NCI-H446 treated with DMSO at 0.1 percent for 48 hours (cell line): Measurements from ENCODE around the gene CDKN1C.
A peak's percentile ranks its signal among the peaks of the same experiment; 100 is the strongest.

Source experiments
- DNase-seq: peaks from one replicate; lab custom pipeline; 2025; lab: John Stamatoyannopoulos, UW

Gene CDKN1C

DNA sequence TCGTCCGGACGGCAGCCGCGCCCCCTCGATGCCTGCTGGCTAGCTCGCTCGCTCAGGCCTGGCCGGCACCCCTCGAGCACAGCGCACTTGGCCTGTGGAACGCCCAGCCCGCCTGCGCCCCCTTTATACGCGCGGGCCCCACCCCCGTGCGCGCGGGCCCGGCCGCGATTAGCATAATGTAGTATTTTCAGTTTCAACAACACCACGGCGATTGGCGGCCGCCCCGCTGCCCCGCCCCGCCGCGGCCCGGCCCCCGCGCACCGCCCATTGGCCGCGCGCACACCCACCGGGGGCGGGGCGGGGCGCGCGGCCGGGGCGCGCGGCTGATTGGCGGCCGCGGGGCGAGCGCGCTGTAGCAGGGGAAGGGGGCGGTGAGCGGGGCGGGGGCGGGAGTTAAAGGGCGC, at the start of gene CDKN1C:
Gene CDKN1C, minus strand, starts transcription at position 98 of the 404 bp plus-strand sequence. CDS start 319 bp downstream, outside the sequence.
- DNase-seq: peak; percentile 19

DNA sequence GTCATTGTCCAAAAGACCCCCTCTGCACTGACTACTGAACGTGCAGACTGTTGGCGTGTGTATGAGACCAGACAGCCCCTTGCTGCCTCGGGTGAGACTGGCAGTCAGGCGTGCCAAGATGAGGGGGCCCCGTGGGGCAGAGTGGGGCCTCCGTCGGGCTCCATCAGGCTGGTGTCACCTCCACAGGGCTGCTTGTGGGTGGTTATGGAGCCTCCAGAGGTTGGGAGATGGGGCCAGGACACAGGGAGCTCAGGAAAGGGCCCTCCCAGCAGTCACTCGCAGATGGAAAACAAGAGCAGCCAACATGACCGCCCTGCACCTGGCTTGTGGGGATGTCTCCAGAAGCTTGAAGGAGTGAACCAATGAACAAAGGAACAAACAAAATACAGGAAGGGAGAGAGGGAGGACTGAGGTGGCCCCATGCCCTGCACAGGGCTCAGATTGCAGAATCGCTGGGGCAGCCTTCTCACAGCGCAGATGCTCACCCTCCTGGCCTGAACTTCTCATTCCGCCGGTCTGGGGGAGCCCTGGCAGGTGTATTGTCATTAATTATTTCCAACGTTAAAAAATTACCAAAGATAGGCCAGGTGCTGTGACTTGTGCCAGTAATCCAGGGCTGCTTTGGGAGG, 49.1 kb upstream of the CDKN1C start:
- no peak for DNase-seq

DNA sequence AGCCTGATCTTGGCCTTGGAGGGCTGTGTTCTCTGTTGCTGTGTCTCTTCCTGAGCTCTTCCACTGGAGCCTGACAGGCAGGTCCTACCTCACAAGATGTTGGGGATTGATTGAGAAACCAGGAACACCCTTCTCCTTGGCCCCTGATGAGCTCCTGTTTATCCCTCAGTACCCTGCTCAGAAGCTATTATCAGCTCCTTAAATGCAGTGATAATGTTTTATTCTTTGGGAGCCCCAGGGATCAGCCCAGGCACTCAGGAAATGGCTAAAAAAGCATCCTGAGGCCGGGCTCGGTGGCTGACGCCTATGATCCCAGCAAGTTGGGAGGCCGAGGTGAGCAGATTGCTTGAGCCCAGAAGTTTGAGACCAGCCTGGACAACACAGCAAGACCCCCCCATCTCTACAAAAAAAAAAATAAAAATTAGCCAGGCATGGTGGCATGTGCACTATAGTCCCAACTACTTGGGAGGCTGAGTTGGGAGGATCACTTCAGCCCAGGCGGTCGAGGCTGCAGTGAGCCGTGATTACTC, 48.5 kb upstream of the CDKN1C start:
- no peak for DNase-seq

DNA sequence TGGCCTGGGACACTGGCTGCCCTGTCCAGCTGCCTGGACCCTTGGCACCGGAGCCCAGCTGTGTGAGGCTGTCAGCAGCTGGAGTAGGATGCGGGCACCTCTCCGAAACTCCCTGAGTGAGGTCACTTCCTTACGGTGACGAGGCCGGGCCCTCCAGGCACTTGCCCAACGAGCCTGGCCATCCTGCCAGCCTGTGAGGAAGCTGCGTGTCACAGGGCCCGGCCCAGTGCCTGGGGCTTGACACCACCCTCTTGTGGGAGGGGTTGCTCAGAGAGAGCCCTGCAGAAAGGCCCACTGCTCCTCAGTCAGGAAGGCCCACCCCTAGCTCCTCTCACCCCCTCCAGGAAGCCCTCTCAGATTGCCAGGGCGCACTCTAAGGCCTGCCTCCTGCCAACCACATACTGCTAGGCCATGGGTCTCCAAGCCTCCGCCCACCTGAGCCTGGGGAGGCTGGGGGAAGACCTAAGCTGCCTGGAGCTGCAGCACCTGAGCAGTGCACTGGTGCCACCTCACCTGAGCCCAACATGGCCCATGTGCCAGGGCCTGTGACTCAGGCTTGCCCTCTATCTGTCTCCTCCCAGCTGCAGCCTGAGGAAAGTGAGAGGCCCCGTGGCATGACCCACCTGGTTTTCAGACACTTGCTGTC, 47.9 kb upstream of the CDKN1C start:
- no peak for DNase-seq

DNA sequence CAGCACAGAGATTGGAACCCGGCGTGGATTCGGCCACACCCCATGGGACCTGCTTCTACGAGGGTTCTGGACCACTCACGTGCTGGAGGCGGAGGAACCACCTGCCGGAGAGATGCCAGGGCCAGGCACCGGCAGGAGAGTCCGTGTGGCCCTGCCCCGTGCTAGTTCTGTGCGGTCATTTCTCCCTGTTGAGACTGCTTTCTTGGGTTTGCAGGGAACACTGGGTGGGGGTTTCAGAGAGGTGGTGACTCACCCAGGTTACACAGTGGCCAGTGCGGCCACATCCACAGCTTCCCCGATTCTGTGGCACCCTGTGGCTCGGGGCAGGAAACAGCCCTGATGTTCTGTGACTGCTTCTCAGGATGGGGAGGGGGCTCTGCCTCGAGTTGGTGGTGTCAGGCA, 47.3 kb upstream of the CDKN1C start:
- no peak for DNase-seq

DNA sequence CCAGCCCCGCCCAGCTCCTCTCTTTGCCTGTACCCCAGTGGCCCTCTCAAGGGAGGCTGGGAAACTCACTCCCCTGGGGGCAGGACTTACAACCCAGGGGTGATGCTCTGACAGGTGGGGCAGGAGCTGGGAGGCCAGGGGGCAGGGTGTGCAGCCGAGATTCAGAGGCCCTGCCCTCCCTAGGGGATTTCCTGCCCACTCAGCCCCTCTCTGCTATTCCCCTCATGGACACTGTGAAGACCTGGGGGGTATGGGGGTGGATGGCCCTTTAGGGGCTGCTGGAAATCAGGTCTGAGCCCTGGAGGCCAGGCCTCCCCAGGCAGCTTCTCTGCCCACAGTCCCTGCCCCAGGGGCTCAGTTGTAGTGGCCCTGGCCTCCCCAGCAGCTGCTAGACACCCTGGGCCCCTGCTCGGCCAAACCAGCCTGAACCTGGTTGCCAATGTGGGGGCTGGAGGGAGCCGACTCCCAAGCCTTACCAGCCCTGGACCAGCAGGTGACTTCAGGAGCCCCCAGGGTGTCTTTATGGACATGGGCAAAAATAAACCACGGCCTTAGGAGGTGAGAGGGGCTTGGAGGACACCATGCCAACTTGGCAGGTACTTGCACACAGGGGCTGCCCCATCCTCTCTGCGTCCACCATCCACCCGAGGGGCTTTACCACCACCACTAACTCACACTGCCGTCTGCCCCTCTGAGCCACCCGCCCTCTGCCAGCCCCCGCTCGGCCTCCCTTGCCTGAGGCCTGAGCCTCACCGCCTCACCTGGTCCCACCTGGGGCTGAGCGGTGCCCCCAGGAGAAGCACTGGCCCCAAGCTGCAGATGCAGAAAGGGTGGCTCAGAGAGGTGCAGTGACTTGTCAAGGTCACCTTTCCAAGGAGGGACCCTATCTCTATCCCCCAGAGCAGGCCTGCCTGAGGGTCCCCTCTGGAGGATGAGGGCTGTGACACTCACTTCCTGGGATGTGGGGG, 46.5 kb upstream of the CDKN1C start:
- no peak for DNase-seq

DNA sequence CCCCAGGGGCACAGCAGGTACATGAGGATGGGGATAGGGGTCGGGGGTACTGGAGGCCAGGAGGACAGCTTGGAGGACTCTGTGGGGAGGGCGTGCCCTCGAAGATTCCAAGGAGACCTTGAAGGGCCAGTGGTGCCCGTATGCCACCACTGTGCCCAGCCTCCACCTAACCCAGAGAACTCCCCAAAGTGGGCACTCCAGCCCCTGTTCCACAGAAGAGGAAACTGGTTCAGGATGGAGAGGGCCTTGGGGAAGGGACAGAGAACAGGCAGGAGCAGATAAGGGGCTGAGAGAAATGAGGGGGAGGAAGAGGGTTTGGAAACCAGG, 45.8 kb upstream of the CDKN1C start:
- DNase-seq: no peak

DNA sequence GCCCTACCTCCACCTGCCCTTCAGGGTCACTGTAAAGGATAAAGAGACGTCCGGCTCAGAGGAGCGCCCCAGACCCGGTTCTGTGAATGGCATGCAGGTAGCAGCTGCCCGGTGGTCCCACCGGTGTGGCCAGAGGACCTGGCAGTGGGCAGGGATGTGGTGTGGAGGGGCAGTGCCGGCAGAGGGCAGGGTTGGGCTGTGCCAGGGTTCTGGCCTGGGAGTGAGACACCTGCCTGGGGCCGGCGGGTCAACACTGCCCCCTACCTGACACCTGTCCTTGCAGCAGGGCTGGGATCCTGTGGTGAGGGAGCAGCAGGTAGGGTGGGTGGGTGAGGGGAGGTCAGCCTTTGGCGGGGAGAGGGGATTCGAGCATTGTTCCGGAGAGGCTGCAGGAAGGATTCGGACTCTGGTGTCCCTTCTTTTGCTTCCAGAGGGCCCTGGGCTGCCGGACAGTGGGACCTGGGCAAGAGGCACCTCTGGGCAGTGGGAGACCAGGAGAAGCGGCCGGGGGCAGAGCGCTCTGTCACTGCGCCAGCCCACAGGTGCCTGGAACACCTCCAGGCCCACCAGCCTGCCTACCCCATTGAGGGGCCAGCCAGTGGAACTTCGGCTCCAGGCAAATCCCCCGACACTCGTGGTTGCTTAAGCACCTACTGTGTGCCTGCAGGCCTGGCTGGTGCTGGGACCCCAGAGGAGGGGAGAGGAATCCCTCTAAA, 45.3 kb upstream of the CDKN1C start:
- no peak for DNase-seq

DNA sequence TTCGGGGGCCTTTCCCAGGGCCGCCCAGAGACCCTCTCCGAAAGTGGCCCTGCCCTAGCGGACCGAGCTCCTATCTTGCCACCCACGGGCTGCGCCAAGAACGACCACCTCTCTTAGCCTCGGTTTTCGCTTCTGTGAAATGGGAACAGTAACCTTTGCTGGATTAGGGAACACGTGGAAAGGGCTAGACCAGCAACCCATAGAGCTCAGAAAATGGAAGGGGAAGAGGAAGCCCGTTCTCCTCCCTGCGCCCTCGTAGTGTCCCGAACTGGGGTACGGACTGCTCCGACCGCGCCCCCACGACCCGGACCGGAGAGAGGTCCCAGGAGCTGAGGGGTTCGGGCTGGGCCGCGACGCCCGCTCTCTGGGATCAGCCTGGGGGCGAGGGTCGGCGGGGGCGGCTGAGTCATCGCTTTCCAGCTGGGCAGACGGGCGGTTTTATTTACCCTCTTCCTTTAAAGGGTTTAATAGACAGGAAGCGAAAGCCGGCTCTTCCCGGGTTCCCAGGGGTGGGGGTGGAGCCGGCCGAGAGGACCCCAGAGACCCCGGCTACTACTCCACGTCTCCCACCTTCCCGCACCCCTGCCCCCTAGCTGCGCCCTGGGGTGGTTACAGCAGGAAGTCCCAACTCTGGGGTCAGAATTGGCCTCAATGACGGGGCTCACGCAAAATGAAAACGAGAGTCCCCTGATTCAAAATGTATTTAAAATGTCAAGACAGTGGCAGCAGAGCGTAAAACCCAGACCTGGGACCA, 44.6 kb upstream of the CDKN1C start:
- no peak for DNase-seq

DNA sequence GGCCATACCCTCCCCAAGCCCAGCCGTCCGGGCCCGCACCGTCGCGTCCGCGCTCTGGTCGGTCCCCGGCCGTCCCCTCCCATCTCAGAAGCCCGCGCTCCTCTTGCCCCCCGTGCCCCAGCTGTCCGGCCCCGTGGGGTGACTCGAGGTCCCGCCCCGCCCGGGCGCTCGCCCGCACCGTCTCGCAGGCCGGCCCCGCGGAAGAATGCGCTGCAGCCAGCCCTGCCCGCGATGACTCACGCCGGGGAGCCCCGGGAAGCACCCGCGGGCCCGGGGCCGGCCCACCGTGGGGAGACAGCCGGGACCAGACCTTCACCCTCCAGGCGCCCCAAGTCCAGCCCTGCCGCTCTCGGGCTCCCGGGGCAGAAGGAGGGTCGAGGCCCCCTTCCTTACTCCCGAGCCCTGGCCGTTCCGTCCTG, 44.0 kb upstream of the CDKN1C start:
- DNase-seq: no peak

DNA sequence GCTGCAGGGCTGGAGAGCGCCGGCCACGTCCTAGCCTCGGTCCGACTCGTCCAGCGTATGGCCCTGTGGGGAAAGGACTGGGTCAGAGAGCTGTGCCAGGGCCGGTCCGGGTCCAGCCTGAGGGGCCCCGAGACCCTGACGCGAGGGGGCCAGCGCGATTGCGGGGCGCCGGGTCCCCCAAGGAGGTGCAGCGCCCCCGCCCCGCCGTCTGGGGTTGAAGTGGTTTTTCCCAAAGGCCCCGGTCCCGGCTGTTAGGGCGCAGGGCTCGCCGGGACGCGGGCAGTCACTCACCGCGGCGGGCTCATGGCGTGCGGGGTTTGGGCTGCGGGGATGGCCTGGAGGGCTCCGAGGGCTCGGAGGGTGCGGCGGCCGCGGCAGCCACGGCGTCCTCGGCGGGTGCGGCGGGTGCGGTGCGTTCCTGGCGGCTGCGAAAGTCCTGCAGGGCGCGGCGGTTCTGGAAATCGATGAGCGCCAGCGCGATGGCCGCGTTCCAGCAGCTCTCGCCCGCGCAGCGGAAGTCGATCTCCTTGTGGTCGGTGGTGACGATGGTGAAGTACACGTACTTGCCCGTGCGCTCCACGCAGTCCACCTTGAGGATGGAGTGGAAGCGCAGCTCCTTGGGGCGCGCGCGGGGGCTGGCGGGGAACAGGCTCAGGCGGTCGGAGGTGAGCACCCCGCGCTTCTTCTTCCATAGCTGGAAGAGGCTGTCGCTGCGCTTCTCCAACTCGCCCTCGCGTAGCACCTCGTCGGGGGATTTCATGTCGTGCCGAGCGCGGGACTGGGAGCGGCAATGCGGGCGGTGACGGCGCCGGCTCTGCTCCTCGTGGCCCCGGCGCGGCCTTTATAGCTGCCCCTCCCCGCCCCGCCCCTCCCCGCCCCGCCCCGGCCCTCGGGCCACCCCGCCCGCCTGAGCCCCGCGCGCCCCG, 43.3 kb upstream of the CDKN1C start, which contains the start of gene PHLDA2:
Gene PHLDA2, minus strand, starts transcription at position 816 of the 926 bp plus-strand sequence. Its CDS starts 56 bp downstream, at position 760.
- no peak for DNase-seq

DNA sequence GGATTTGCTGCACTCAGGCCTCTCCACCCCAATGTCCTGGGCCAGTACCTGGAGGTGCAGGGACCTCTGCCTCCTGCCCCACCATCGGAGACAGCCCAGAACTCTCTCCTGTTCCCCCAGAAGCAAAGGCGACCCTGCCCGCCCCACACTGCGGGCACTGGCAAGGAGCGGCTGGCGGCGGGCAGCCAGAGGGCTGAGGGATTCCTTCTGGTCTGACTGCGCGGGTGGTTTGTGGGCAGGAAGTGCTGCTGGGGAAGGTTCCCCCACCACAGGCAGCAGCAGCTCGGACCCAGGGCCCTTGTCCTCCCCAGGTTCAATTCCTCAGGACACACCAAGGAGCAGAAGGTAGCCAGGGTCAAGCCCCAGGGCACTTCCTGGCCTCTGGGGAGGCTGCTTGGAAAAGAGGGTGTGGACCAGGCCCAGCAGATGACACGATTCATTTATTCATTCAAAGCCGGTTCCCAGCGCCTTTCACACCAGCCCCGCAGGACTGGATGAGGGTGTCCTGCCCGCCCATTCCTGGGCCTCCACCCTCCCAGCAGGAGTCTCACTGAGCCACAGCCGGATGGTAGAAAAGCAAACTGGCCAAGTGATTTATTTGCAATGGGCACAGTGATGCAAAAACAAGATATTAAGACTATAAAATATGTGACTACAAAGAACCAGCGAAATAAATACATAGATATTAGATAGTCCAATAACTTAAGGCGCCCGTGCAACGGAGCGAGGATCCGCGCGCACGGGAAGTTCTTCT, 42.5 kb upstream of the CDKN1C start:
- DNase-seq: no peak

DNA sequence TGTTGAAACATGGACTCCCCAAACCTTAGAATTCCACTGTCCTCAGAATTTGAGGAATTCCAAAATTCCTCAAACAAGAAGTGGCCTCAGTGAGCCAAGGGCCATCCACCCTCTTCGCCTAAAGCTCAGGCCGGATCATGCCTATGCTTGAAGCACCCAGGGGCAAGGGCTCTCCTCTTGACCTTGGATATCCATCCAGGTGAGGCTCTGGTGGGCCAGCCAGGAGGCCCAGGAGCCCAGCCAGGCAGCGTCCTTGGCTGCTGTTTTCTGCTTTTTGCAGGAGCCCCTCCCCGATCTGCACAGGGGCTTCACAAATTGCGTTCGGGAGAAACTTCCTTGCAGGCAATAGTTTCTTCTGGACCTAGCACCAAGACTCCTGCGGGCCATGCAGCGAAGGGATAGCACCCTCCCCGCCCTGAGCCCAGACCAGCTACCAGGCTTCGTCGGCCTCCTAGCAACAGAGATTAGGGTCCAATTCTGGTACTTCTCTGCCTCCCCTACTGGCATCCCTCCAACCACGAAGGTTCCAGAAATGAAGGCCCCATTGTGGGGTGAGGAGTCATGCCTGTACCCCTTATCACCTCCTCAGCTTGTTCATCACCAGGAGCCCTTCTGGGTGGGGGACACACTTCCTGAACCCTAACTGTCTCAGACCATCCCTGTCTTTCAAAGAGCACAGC, 41.7 kb upstream of the CDKN1C start:
- DNase-seq: no peak

DNA sequence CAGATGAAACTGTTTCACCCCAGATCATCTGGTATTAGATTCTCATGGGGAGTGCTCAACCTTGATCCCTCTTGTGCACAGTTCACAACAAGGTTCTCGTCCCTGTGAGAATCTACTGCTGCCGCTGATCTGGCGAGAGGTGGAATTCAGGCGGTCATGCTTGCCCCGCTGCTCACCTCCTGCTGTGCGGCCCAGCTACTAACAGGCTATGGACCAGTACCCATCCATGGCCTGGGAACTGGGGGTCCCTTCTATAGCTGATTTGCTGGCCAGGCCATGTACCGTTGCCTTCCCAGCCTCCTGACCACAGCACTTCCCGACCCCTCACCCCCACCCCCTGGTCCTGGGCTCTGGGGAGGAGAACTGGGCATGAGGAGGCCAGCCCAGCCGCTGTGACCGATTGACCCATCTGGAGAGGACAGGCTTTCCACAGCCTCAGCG, 41.1 kb upstream of the CDKN1C start:
- DNase-seq: no peak

DNA sequence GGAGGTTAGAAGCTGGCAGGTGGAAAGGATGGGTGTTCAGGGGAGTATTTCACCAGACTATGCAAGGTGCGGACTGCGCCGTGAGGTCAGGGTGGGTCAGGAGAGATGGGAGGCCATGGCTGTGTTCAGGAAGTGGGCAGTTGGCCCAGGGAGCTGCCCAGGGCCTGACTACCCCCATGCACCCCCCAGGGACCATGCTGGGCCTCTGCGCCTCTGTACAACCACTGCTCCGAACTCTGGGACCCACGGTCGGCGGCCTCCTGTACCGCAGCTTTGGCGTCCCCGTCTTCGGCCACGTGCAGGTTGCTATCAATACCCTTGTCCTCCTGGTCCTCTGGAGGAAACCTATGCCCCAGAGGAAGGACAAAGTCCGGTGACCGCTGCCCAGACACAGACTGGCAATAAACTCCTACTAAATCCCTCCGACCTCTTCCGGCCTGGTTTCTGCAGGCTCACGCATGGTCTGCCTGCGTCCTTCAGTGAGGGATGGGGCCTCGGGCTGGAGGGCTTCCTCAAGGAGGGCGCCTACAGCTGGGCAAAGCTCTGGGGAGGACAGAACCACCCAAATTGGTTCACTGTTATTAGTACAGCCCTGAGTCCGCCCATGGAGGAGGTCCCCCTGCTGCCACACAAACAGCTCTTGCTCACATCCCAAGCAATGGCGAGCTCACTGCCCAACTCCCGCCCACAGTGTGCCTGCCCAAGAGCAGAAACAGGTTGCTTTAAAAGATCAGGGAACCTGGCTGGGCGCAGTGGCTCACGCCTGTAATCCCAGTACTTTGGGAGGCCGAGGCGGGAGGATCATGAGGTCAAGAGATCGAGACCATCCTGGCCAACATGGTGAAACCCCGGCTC, 39.5 kb upstream of the CDKN1C start:
- DNase-seq: no peak

DNA sequence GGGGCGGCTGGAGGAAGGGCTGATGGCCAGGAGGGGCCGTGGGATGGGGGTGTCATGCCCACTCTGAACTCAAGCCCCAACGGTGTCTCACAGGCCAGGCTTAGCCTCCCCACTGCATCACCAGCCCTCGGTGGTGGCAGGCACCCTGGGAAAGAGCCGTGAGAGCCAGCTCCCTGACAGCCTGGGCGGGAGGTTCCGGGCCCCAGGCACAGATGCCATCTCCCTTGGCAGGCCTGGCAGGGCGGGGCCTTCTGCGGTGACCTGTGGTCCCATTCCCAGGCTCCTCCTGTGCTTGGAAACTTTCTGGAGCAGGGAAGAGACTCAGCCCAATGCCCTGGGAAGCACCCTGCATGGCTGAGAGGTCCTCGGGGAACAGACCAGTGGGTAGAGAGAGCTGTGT, 38.8 kb upstream of the CDKN1C start:
- no peak for DNase-seq
